HFF-Myc (cell line): ENCODE results near the gene STAT5A.
"Not testable (repeated sequence)": the region's sequence is repeated elsewhere in the genome, so short reads cannot be mapped to it uniquely, and the experiment has no call there.

Source experiments
- DNase-seq: peaks from one replicate; pipeline ENCODE4 v3.0.0-alpha.2; 2011; ENCODE audit warnings: low read depth; ENCODE audit errors: extremely low read depth
- H3K4me3 ChIP-seq: replicated peaks from 2 replicates; pipeline ENCODE4 v1.5.1; 2011; ENCODE audit warnings: low read depth, mild to moderate bottlenecking, control low read depth, low read length
- TF ChIP-seq, protein P1 (sequence below): IDR thresholded peaks from 2 replicates; pipeline ENCODE4 v1.5.1; 2012; ENCODE audit warnings: mild to moderate bottlenecking, low read depth, low read length, control low read depth; ENCODE audit errors: missing control alignments

STAT5A gene

DNA sequence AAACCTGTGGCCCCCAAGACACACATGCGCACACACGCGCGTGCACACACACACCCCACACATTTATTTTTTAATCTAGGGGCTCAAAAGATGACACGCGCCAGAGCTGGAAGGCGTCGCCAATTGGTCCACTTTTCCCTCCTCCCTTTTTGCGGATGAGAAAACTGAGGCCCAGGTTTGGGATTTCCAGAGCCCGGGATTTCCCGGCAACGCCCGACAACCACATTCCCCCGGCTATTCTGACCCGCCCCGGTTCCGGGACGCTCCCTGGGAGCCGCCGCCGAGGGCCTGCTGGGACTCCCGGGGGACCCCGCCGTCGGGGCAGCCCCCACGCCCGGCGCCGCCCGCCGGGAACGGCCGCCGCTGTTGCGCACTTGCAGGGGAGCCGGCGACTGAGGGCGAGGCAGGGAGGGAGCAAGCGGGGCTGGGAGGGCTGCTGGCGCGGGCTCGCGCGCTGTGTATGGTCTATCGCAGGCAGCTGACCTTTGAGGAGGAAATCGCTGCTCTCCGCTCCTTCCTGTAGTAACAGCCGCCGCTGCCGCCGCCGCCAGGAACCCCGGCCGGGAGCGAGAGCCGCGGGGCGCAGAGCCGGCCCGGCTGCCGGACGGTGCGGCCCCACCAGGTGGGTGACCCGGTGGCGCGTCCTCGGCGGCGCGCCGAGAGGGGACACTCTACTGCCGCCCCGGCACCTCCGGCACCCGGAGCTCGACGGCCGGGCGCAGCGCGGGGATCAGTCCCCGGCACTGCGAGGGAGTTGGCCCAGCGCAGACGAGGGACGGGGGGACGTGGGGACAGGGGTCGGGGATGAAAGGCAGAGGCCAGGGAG, at the start of gene STAT5A:
STAT5A (plus strand) TSS at position 522 of the 826 bp plus-strand sequence. CDS start 914 bp downstream, outside the sequence.
- TF ChIP-seq, protein P1, sequence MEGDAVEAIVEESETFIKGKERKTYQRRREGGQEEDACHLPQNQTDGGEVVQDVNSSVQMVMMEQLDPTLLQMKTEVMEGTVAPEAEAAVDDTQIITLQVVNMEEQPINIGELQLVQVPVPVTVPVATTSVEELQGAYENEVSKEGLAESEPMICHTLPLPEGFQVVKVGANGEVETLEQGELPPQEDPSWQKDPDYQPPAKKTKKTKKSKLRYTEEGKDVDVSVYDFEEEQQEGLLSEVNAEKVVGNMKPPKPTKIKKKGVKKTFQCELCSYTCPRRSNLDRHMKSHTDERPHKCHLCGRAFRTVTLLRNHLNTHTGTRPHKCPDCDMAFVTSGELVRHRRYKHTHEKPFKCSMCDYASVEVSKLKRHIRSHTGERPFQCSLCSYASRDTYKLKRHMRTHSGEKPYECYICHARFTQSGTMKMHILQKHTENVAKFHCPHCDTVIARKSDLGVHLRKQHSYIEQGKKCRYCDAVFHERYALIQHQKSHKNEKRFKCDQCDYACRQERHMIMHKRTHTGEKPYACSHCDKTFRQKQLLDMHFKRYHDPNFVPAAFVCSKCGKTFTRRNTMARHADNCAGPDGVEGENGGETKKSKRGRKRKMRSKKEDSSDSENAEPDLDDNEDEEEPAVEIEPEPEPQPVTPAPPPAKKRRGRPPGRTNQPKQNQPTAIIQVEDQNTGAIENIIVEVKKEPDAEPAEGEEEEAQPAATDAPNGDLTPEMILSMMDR, result no peak
- DNase-seq, result no peak
- peak within 1 kb of the TSS; percentile 15; the same call in 1 of the 2 replicates for H3K4me3 ChIP-seq

DNA sequence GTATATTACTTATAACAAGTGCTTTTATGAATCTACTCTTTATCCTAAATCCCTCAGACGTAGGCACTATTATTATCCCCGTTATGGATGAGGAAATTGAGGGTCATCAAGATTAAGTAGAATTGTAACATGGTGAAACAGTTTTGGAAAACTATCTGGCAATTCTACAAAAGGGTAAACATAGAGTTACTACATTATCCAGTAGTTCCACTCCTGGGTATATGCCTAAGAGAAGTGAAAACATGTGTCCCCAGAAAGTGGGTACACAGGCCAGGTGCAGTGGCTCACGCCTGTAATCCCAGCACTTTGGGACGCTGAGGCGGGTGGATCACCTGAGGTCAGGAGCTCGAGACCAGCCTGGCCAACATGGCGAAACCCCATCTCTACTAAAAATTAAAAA, 48.7 kb upstream of the STAT5A start:
- DNase-seq, H3K4me3 ChIP-seq: not testable (repeated sequence)

DNA sequence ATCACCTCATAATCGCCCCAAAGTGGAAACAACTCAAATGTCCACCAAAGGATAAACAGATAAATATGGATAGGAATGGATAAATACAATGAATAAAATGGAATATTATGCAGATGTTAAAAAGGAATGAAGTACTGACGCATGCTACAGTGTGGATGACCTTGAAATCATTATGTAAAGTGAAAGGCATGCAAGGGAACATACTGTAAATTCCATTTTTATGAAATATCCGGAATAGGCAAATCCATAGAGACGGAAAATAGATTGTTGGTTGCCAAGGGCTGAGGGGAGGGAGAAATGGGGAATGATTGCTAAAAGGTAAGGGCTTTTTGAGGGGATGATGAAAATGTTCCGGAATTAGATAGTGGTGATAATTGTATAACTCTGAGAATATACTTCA, 48.1 kb upstream of the STAT5A start:
- no peak overlapping the region for H3K4me3 ChIP-seq
- TF ChIP-seq, protein P1, result no peak
- DNase-seq, result no peak

DNA sequence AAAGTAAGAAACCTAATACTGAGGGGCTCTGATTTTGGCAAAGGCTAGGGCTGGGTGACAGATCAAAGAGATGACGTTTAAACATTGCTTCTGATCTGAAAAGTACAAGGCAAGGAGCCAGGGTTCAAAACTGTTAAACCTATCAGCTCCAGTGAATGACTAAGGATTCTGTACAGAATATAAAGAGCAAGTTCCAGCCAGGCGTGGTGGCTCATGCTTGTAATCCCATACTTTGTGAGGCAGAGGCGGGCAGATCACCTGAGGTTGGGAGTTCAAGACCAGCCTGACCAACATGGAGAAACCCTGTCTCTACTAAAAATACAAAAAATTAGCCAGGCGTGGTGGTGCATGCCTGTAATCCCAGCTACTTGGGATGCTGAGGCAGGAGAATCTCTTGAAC, 47.4 kb upstream of the STAT5A start:
- H3K4me3 ChIP-seq, DNase-seq: not testable (repeated sequence)

DNA sequence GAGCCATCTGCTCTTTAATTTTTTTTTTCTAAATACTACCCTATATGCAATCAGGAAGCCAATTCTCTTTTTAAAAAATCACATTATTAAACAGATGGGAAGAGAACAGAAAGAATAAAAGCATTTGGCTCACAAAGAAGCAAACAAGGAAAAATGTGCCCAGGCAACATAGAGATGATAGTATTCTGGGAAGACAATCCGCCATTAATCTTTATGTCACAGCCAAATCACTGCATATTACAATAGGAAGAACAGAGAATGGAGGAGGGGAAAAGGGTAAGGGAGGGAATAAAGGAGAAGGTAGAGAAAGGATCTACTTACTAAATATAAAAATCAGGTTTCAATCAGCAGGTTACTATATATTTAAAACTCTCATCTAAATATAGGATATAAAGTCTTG, 46.4 kb upstream of the STAT5A start:
- H3K4me3 ChIP-seq, result no peak overlapping the region
- TF ChIP-seq, protein P1, result no peak
- no peak for DNase-seq

DNA sequence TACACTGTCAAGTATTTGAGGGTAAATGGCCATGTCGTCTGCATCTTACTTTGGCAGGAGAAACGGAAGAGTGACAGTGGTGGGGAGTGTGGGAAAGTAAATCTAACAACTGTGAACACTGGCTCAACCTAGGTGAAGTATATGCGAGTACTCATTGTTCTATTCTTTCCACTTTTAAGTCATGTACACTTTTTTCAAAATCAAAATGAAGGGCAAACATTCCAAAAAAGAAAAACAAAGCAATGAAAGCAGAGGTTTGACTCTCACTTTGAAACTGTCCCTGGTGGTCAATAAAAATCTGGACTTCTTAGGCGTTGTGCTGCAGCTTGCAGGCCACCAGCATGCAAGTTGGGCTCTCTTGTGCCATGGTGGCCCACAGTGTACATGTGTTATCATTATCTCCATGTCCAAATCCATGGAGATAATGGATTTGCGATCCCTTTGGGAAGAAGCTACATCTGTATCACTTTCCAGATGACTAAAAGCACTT, 44.8 kb upstream of the STAT5A start:
- TF ChIP-seq, protein P1, result no peak
- no peak for DNase-seq
- no peak overlapping the region for H3K4me3 ChIP-seq

DNA sequence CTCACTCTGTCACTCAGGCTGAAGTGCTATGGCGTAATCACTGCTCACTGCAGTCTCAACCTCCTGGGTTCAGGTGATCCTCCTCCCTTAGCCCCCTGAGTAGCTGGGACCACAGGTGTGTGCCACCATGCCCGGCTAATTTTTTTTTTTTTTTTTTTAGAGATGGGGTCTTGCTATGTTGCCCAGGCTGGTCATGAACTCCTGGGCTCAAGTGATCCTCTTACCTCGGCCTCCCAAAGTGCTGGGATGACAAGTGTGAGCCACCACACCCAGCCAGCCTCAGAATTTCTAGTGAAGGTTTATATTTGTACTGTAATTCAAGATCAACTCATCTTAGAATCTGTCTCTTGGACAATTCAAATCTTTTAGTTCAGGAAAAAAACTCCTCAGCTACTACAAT, 44.2 kb upstream of the STAT5A start:
- H3K4me3 ChIP-seq, DNase-seq: not testable (repeated sequence)

DNA sequence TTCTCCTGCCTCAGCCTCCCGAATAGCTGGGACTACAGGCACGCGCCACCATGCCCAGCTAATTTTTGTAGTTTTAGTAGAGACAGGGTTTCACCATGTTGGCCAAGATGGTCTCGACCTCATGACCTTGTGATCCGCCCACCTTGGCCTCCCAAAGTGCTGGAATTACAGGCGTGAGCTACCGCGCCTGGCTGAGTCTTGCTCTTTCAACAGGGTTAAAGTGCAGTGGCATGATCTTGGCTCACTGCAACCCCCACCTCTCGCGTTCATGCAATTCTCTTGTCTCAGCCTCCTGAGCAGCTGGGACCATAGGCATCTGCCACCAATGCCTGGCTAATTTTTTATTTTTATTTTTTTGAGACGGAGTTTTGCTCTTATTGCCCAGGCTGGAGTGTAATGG, 43.1 kb upstream of the STAT5A start:
- not testable (repeated sequence) for H3K4me3 ChIP-seq, DNase-seq

DNA sequence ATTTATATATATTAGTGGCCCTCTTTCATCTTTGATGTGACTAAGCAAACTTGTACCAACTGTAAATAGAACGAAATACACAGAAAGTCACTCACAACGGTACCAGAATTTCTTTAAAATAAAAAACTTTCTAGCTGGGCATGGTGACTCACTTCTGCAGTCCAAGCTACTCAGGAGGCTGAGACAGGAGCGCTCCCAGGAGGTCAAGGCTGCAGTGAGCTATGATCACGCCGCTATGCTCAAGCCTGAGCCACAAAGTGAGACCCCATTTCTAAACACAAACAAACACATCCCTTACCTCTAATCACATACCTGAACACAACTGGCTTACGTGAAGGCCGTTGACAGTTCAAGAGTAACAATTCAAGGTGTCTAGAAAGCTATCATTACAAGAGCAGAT, 41.8 kb upstream of the STAT5A start:
- no peak overlapping the region for H3K4me3 ChIP-seq
- TF ChIP-seq, protein P1, result no peak
- no peak for DNase-seq
